ENCODE results near the gene TNNT2. TPM values are rescaled to one million over a fixed set of nuclear protein-coding genes. Genes with fewer than 3 reads are reported as not detected.

TNNT2 gene
- total and polyA plus RNA-seq, 2 donors (not counting 1 experiment from before 2014, with no cell fraction given), result not detected

DNA sequence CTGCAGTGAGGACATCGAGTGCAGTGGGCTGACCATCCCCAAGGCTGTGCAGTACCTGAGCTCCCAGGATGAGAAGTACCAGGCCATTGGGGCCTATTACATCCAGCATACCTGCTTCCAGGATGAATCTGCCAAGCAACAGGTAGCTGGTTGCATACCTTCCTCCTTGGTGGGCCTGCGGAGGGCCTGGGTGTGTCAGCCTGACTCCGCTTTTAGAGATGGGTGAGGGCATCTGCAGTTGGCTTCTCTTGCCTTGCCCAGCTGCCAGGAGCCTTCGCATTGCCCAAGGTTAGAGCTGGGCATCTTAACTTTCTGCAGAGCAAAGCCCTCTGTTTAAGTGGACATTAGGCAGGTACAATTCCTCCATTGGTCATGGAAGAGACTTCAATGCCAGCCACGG lies 60.9 kb downstream of the TNNT2 start:
- no peak overlapping the region for H3K27ac Mint-ChIP-seq
- H2AFZ ChIP-seq (ENCODE audit: insufficient read depth, low read depth, low read length, poor library complexity, severe bottlenecking), result no peak overlapping the region
- H3K79me2 ChIP-seq (ENCODE audit: control insufficient read depth, insufficient read depth, low read length), result no peaks in the 10 kb centered on the region
- DNase-seq (no peak), ATAC-seq (ENCODE audit: low read depth) (no peak)
- no peak overlapping the region for H3K9ac ChIP-seq (ENCODE audit: low read length)
- POLR2A ChIA-PET, result no interaction called here
- no peaks in the 10 kb centered on the region for H3K4me1 ChIP-seq (ENCODE audit: control insufficient read depth in 2 of 2, insufficient read depth in 2 of 2, low read length in 2 of 2)
- H3K4me1 Mint-ChIP-seq, result no peaks in the 10 kb centered on the region
- H3K27ac ChIP-seq (ENCODE audit: low read length in 2 of 2), result no peak overlapping the region
- H3K27me3 Mint-ChIP-seq, result peaks cover 20% of the 10 kb centered on the region
- H3K9me3 Mint-ChIP-seq (ENCODE audit: insufficient read depth), result no peaks in the 10 kb centered on the region
- no peaks in the 10 kb centered on the region for H3K9me3 ChIP-seq (ENCODE audit: control extremely low read depth in 1 of 3, control insufficient read depth in 2 of 3, insufficient read depth in 1 of 3, low read length in 2 of 3)
- no peaks in the 10 kb centered on the region for H3K36me3 ChIP-seq (replicated peaks in 1 of 2; ENCODE audit: control extremely low read depth in 1 of 2, control insufficient read depth in 1 of 2, extremely low read depth in 1 of 2, insufficient read depth in 2 of 2, low read length in 1 of 2)
- WGBS (ENCODE audit: insufficient coverage), result 88% methylated on average over 5 of the region's 5 CpGs
- no peak overlapping the region for H3K4me3 ChIP-seq (ENCODE audit: control extremely low read depth in 1 of 5, extremely low read depth in 1 of 5, insufficient read depth in 1 of 5, low read depth in 2 of 5, low read length in 4 of 5)
- H3K4me3 Mint-ChIP-seq, result no peak overlapping the region
- intact Hi-C loops (cut with micrococcal nuclease), result no loop called here
- H3K4me2 ChIP-seq (replicated peaks; ENCODE audit: low read depth, low read length, poor library complexity, severe bottlenecking), result no peak overlapping the region
- no peaks in the 10 kb centered on the region for H4K20me1 ChIP-seq (ENCODE audit: control insufficient read depth, insufficient read depth, low read length, poor library complexity, severe bottlenecking)
- peaks cover 0 to 2% (median 0%) of the 10 kb centered on the region in 4 experiments for H3K27me3 ChIP-seq (replicated peaks in 1 of 4; ENCODE audit: control extremely low read depth in 1 of 4, control insufficient read depth in 3 of 4, insufficient read depth in 4 of 4, low read length in 3 of 4)
- CTCF ChIA-PET, result no interaction called here
- TF ChIP-seq, protein P1, sequence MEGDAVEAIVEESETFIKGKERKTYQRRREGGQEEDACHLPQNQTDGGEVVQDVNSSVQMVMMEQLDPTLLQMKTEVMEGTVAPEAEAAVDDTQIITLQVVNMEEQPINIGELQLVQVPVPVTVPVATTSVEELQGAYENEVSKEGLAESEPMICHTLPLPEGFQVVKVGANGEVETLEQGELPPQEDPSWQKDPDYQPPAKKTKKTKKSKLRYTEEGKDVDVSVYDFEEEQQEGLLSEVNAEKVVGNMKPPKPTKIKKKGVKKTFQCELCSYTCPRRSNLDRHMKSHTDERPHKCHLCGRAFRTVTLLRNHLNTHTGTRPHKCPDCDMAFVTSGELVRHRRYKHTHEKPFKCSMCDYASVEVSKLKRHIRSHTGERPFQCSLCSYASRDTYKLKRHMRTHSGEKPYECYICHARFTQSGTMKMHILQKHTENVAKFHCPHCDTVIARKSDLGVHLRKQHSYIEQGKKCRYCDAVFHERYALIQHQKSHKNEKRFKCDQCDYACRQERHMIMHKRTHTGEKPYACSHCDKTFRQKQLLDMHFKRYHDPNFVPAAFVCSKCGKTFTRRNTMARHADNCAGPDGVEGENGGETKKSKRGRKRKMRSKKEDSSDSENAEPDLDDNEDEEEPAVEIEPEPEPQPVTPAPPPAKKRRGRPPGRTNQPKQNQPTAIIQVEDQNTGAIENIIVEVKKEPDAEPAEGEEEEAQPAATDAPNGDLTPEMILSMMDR (IDR thresholded peaks at IDR 0.05), result no peak
- TF ChIP-seq EZH2 (IDR thresholded peaks at IDR 0.05; ENCODE audit: borderline replicate concordance, insufficient read depth, low read depth, low read length, poor library complexity, severe bottlenecking), result no peak

DNA sequence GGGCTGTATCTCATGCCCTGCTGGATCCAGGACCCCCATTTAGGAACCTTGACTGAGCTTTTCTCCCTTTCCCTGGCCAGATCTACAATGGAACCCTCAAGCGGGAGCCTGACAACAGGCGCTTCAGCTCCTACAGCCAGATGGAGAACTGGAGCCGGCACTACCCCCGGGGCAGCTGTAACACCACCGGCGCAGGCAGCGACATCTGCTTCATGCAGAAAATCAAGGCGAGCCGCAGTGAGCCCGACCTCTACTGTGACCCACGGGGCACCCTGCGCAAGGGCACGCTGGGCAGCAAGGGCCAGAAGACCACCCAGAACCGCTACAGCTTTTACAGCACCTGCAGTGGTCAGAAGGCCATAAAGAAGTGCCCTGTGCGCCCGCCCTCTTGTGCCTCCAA lies 64.4 kb downstream of the TNNT2 start:
- no peaks in the 10 kb centered on the region for H3K9me3 ChIP-seq (ENCODE audit: control extremely low read depth in 1 of 3, control insufficient read depth in 2 of 3, insufficient read depth in 1 of 3, low read length in 2 of 3)
- Mint-ChIP-seq H3K9me3 (ENCODE audit: insufficient read depth) (no peaks in the 10 kb centered on the region), H3K4me1 (no peaks in the 10 kb centered on the region), H3K4me3 (no peak overlapping the region), H3K27ac (no peak overlapping the region), H3K27me3 (peaks cover 34% of the 10 kb centered on the region)
- 97% methylated on average over 16 of the region's 16 CpGs for WGBS (ENCODE audit: insufficient coverage)
- H4K20me1 ChIP-seq (ENCODE audit: control insufficient read depth, insufficient read depth, low read length, poor library complexity, severe bottlenecking), result no peaks in the 10 kb centered on the region
- no peaks in the 10 kb centered on the region for H3K79me2 ChIP-seq (ENCODE audit: control insufficient read depth, insufficient read depth, low read length)
- H3K4me1 ChIP-seq (ENCODE audit: control insufficient read depth in 2 of 2, insufficient read depth in 2 of 2, low read length in 2 of 2), result no peaks in the 10 kb centered on the region
- ChIA-PET POLR2A (no interaction called here), CTCF (no interaction called here)
- H2AFZ ChIP-seq (ENCODE audit: insufficient read depth, low read depth, low read length, poor library complexity, severe bottlenecking), result no peak overlapping the region
- ATAC-seq (ENCODE audit: low read depth) (no peak), DNase-seq (no peak)
- no peaks in the 10 kb centered on the region for H3K36me3 ChIP-seq (replicated peaks in 1 of 2; ENCODE audit: control extremely low read depth in 1 of 2, control insufficient read depth in 1 of 2, extremely low read depth in 1 of 2, insufficient read depth in 2 of 2, low read length in 1 of 2)
- H3K27ac ChIP-seq (ENCODE audit: low read length in 2 of 2), result no peak overlapping the region
- H3K4me2 ChIP-seq (replicated peaks; ENCODE audit: low read depth, low read length, poor library complexity, severe bottlenecking), result no peak overlapping the region
- H3K4me3 ChIP-seq (ENCODE audit: control extremely low read depth in 1 of 5, extremely low read depth in 1 of 5, insufficient read depth in 1 of 5, low read depth in 2 of 5, low read length in 4 of 5), result no peak overlapping the region
- intact Hi-C loops (cut with micrococcal nuclease), result no loop called here
- no peak overlapping the region for H3K9ac ChIP-seq (ENCODE audit: low read length)
- TF ChIP-seq EZH2 (IDR thresholded peaks at IDR 0.05; ENCODE audit: borderline replicate concordance, insufficient read depth, low read depth, low read length, poor library complexity, severe bottlenecking), result no peak
- TF ChIP-seq, protein P1 (IDR thresholded peaks at IDR 0.05), result no peak
- H3K27me3 ChIP-seq (replicated peaks in 1 of 4; ENCODE audit: control extremely low read depth in 1 of 4, control insufficient read depth in 3 of 4, insufficient read depth in 4 of 4, low read length in 3 of 4), result peaks cover 0 to 16% (median 3%) of the 10 kb centered on the region in 4 experiments

All from B cell (primary cell).